CD14-positive monocyte (primary cell): ENCODE results near the gene CERS4. TPM values are rescaled to one million over a fixed set of nuclear protein-coding genes. Genes with fewer than 3 reads are reported as not detected.

ENCODE experiments used
- DNase-seq, 3 donors: peaks; one replicate each; pipeline ENCODE4 v3.0.0-alpha.2; 2011 to 2022
- H2AFZ ChIP-seq: 2 replicates; pipeline ENCODE4 v1.6.0; 2012; ENCODE audit warnings: mild to moderate bottlenecking, low read depth, low read length, inconsistent platforms; ENCODE audit not compliant: insufficient read depth, poor library complexity, severe bottlenecking
- H3K27ac ChIP-seq, 2 donors: 1 replicate in 1 of 2; 2 replicates in 1 of 2; pipeline ENCODE4 v1.5.1; 2012 to 2013; ENCODE audit warnings: low read length in 2 of 2, control low read depth in 1 of 2, inconsistent platforms in 1 of 2, low read depth in 1 of 2, mild to moderate bottlenecking in 1 of 2
- H3K27me3 ChIP-seq, 2 donors: one replicate each; pipeline versions ENCODE4 v1.6.0 to v1.6.1; 2011 to 2013; ENCODE audit warnings: low read length in 2 of 2; ENCODE audit not compliant: control insufficient read depth in 2 of 2, insufficient read depth in 2 of 2
- H3K36me3 ChIP-seq, 2 donors: replicated peaks in 1 of 2; 1 replicate in 1 of 2; 2 replicates in 1 of 2; pipeline versions ENCODE4 v1.5.1 to v1.6.1; 2012 to 2013; ENCODE audit warnings: low read length in 2 of 2, control low read depth in 1 of 2, inconsistent platforms in 1 of 2, mild to moderate bottlenecking in 1 of 2; ENCODE audit not compliant: insufficient read depth in 2 of 2, control insufficient read depth in 1 of 2
- H3K4me1 ChIP-seq, 2 donors: 1 replicate in 1 of 2; 2 replicates in 1 of 2; pipeline versions ENCODE4 v1.5.1 to v1.6.1; 2012 to 2013; ENCODE audit warnings: low read length in 2 of 2, control low read depth in 1 of 2, inconsistent platforms in 1 of 2, mild to moderate bottlenecking in 1 of 2, moderate library complexity in 1 of 2; ENCODE audit not compliant: insufficient read depth in 2 of 2, control insufficient read depth in 1 of 2
- H3K4me2 ChIP-seq: replicated peaks from 2 replicates; pipeline ENCODE3; 2012; ENCODE audit warnings: low read length, moderate library complexity, mild to moderate bottlenecking; ENCODE audit not compliant: poor library complexity, severe bottlenecking; ENCODE audit errors: extremely low read depth
- H3K4me3 ChIP-seq, 3 experiments: fragments of 200-600 bp in 1 of 3; sonication (generic) in 1 of 3; replicated peaks in 1 of 3; 1 replicate in 2 of 3; 2 replicates in 1 of 3; pipeline ENCODE4 v1.5.1; 2011 to 2013; ENCODE audit warnings: low read length in 3 of 3, mild to moderate bottlenecking in 3 of 3, control low read depth in 2 of 3, low read depth in 2 of 3, inconsistent platforms in 1 of 3, moderate library complexity in 1 of 3
- H3K79me2 ChIP-seq: 2 replicates; pipeline ENCODE4 v1.6.0; 2012; ENCODE audit warnings: mild to moderate bottlenecking, control low read depth, inconsistent platforms, low read length, moderate library complexity; ENCODE audit not compliant: insufficient read depth
- H3K9ac ChIP-seq: 2 replicates; pipeline ENCODE4 v1.6.0; 2017; ENCODE audit warnings: low read length, mild to moderate bottlenecking; ENCODE audit not compliant: insufficient read depth, poor library complexity, severe bottlenecking
- H3K9me3 ChIP-seq, 2 donors: replicated peaks in 1 of 2; 1 replicate in 1 of 2; 2 replicates in 1 of 2; pipeline versions ENCODE4 v1.5.1 to v1.6.1; 2012 to 2013; ENCODE audit warnings: low read length in 2 of 2, control low read depth in 1 of 2; ENCODE audit not compliant: control insufficient read depth in 1 of 2, insufficient read depth in 1 of 2
- H4K20me1 ChIP-seq: 2 replicates; pipeline ENCODE4 v1.6.0; 2012; ENCODE audit warnings: mild to moderate bottlenecking, low read length, control low read depth, moderate library complexity; ENCODE audit not compliant: insufficient read depth
- H3K27ac Mint-ChIP-seq, 7 donors: one replicate each; pipeline ENCODE4 v1.8.0; 2020; ENCODE audit warnings: mild to moderate bottlenecking in 7 of 7, mixed read lengths in 7 of 7, moderate library complexity in 6 of 7, inconsistent platforms in 2 of 7
- H3K27me3 Mint-ChIP-seq, 3 donors: one replicate each; pipeline ENCODE4 v1.8.0; 2021 to 2022; ENCODE audit warnings: low read depth in 3 of 3, mild to moderate bottlenecking in 3 of 3, mixed read lengths in 3 of 3, moderate library complexity in 3 of 3, inconsistent platforms in 1 of 3
- H3K36me3 Mint-ChIP-seq, 2 donors: one replicate each; pipeline ENCODE4 v1.8.0; 2020; ENCODE audit warnings: mixed read lengths in 2 of 2, inconsistent platforms in 1 of 2, mild to moderate bottlenecking in 1 of 2
- H3K4me1 Mint-ChIP-seq: one replicate; pipeline ENCODE4 v1.8.0; 2020; ENCODE audit warnings: mild to moderate bottlenecking, mixed read lengths
- H3K4me3 Mint-ChIP-seq, 2 donors: one replicate each; pipeline ENCODE4 v1.8.0; 2020; ENCODE audit warnings: mild to moderate bottlenecking in 2 of 2, mixed read lengths in 2 of 2, moderate library complexity in 1 of 2
- H3K9me3 Mint-ChIP-seq, 7 donors: one replicate each; pipeline ENCODE4 v1.8.0; 2020 to 2022; ENCODE audit warnings: mixed read lengths in 7 of 7, mild to moderate bottlenecking in 6 of 7, moderate library complexity in 6 of 7, inconsistent platforms in 2 of 7
- WGBS: methylation state at CpG from one replicate; pipeline ENCODE4 v1.1.5; 2013; ENCODE audit warnings: missing lambda C conversion rate; ENCODE audit not compliant: insufficient coverage; 5-methylcytosine and 5-hydroxymethylcytosine counted together
- intact Hi-C, 2 donors: fragments of 100-400 bp; cut with micrococcal nuclease; formaldehyde crosslinking; loops; one replicate each; pipeline versions ENCODE4 v1.15.0 to v1.15.1; 2023
- polyA plus RNA-seq, 3 donors: library from polyadenylated mRNA; depleted of rRNA in 1 of 3; unstranded in 2 of 3; stranded (reverse) in 1 of 3; fragments of 300-500 nt in 2 of 3; fragments of >200 nt in 1 of 3; fragmentation: Illumina TruSeq in 2 of 3; gene quantifications; 1 replicate in 2 of 3; 2 replicates in 1 of 3; pipeline ENCODE4 v1.2.3, GENCODE V29; 2012 to 2021
- TF ChIP-seq, protein P1 (sequence below): fragments of 200-600 bp; IDR thresholded peaks from one replicate; pipeline ENCODE4 v1.8.0; 2022; ENCODE audit warnings: antibody characterized with exemption, mild to moderate bottlenecking

The CERS4 gene
- polyA plus RNA-seq, 3 donors = 11.4 to 12.1 (median 12.0) TPM

- Histone ChIP-seq H3K4me3 (no peak overlapping the region), H2AFZ (no peak overlapping the region), H3K36me3 (no peaks in the 10 kb centered on the region), H3K27ac (no peak overlapping the region), H3K27me3 (no peaks in the 10 kb centered on the region), H3K9me3 (no peaks in the 10 kb centered on the region), H3K9ac (no peak overlapping the region), H3K4me2 (no peak overlapping the region), H3K4me1 (no peaks in the 10 kb centered on the region), H3K79me2 (no peaks in the 10 kb centered on the region), H4K20me1 (no peaks in the 10 kb centered on the region)
- H3K4me1 Mint-ChIP-seq = no peaks in the 10 kb centered on the region
- H3K36me3 Mint-ChIP-seq = no peaks in the 10 kb centered on the region
- WGBS = 95% methylated on average over 4 of the region's 7 CpGs
- TF ChIP-seq, protein P1, sequence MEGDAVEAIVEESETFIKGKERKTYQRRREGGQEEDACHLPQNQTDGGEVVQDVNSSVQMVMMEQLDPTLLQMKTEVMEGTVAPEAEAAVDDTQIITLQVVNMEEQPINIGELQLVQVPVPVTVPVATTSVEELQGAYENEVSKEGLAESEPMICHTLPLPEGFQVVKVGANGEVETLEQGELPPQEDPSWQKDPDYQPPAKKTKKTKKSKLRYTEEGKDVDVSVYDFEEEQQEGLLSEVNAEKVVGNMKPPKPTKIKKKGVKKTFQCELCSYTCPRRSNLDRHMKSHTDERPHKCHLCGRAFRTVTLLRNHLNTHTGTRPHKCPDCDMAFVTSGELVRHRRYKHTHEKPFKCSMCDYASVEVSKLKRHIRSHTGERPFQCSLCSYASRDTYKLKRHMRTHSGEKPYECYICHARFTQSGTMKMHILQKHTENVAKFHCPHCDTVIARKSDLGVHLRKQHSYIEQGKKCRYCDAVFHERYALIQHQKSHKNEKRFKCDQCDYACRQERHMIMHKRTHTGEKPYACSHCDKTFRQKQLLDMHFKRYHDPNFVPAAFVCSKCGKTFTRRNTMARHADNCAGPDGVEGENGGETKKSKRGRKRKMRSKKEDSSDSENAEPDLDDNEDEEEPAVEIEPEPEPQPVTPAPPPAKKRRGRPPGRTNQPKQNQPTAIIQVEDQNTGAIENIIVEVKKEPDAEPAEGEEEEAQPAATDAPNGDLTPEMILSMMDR = no peak
- intact Hi-C loops = no loop called here
- H3K9me3 Mint-ChIP-seq = peaks cover 0 to 3% (median 0%) of the 10 kb centered on the region in 7 donors
- H3K27me3 Mint-ChIP-seq = peaks cover 9 to 30% (median 18%) of the 10 kb centered on the region in 3 donors
- H3K27ac Mint-ChIP-seq = no peak overlapping the region
- DNase-seq = no peak
- H3K4me3 Mint-ChIP-seq = no peak overlapping the region
Observed at GRCh38 chr19:8168537-8168936, 40.6 kb upstream of the CERS4 start.

DNA sequence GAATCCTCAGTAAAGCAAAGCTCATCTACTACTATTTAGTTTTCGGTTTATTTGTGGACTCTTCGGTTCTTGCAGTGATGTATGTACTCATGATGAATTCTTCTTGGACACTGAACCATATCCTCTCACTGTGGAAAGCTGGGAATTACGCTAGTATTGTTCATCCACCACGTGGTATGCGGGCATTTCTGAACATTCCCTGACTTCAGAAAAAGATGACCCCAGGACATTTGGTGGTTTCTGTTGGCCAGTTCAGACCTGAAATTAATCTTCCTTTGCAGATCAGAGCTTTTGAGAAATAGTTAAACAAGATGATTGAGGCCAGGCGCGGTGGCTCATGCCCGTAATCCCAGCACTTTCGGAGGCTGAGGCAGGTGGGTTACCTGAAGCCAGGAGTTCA lies 34.5 kb upstream of the CERS4 start:
- Histone ChIP-seq H3K9me3 (no peaks in the 10 kb centered on the region), H3K36me3 (no peaks in the 10 kb centered on the region), H2AFZ (no peak overlapping the region), H3K4me3 (no peak overlapping the region), H3K9ac (no peak overlapping the region), H3K79me2 (no peaks in the 10 kb centered on the region), H3K4me2 (no peak overlapping the region), H3K27me3 (no peaks in the 10 kb centered on the region), H4K20me1 (no peaks in the 10 kb centered on the region), H3K27ac (no peak overlapping the region), H3K4me1 (peaks cover 0 to under 1% of the 10 kb centered on the region in 2 donors)
- no peak for DNase-seq
- intact Hi-C loops = loop anchor here in 1 of 2 donors (5.0 kb wide), 1 partner anchor 38 kb away; no protein-coding TSS in a partner anchor
- WGBS = 100% methylated on average over 3 of the region's 9 CpGs
- Mint-ChIP-seq H3K36me3 (no peaks in the 10 kb centered on the region), H3K27me3 (peaks cover 8 to 13% (median 9%) of the 10 kb centered on the region in 3 donors), H3K27ac (no peak overlapping the region), H3K4me3 (no peak overlapping the region), H3K4me1 (peaks cover 3% of the 10 kb centered on the region), H3K9me3 (peaks cover 0 to 3% (median 0%) of the 10 kb centered on the region in 7 donors)
- TF ChIP-seq, protein P1 = no peak
